NT2/D1 (cell line): ENCODE results near the gene SSMEM1.

Source experiments
- DNase-seq: peaks from one replicate; pipeline ENCODE4 v3.0.0-alpha.2; 2011; ENCODE audit warnings: low read depth, low spot score
- H3K27me3 ChIP-seq: 2 replicates; pipeline ENCODE4 v1.6.0; 2011; ENCODE audit warnings: mild to moderate bottlenecking; ENCODE audit not compliant: insufficient read length, insufficient read depth
- H3K36me3 ChIP-seq: 2 replicates; pipeline ENCODE4 v1.6.1; 2011; ENCODE audit warnings: mild to moderate bottlenecking, low read length, mixed read lengths; ENCODE audit not compliant: insufficient read depth, insufficient read length
- H3K4me1 ChIP-seq: 2 replicates; pipeline ENCODE4 v1.5.1; 2011; ENCODE audit not compliant: insufficient read depth, insufficient read length
- H3K4me3 ChIP-seq: 2 replicates; pipeline ENCODE4 v1.5.1; 2011; ENCODE audit warnings: low read depth; ENCODE audit not compliant: insufficient read length
- H3K9ac ChIP-seq: 2 replicates; pipeline ENCODE4 v1.6.0; 2011; ENCODE audit warnings: low read depth; ENCODE audit not compliant: insufficient read length
- H3K9me3 ChIP-seq: 2 replicates; pipeline ENCODE4 v1.5.1; 2011; ENCODE audit warnings: mild to moderate bottlenecking, low read length; ENCODE audit not compliant: insufficient read depth
- SUZ12 ChIP-seq: IDR thresholded peaks from 2 replicates; pipeline ENCODE4 v1.6.1; 2011; ENCODE audit not compliant: insufficient read length, insufficient read depth; ENCODE audit errors: extremely low read depth
- YY1 ChIP-seq: IDR thresholded peaks from 2 replicates; pipeline ENCODE4 v1.6.1; 2011; ENCODE audit not compliant: insufficient read length, insufficient read depth
- ZNF274 ChIP-seq: IDR thresholded peaks from 2 replicates; pipeline ENCODE4 v1.6.1; 2011; ENCODE audit warnings: mild to moderate bottlenecking, low read depth, low read length

The SSMEM1 gene

GRCh38 chr7:130210181-130210935 is 2.7 kb downstream of the SSMEM1 start:
- no peak for DNase-seq

DNA sequence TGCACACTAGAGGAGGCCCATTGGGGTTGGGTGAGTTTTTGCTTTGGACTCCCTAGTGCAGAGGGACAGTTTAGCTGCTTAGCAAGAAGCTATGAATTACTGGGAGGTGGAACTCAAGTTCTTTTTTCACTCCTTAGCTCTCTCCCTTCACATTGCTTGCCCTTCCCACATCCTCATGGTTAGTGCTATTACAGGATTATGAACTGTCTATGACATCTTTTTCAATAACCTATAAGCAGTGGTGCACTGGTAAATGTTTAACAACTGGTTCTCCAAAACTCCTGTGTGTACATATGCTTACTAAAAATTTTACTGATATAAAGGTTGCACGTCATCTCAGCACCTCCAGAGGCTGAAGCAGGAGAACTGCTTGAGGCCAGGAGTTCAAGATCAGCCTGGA is 6.2 kb downstream of the SSMEM1 start:
- Histone ChIP-seq H3K9ac (no peak overlapping the region), H3K9me3 (no peaks in the 10 kb centered on the region), H3K4me3 (no peak overlapping the region), H3K27me3 (no peaks in the 10 kb centered on the region), H3K4me1 (no peaks in the 10 kb centered on the region), H3K36me3 (no peaks in the 10 kb centered on the region)
- no peak for DNase-seq
- no peak for TF ChIP-seq SUZ12
- TF ChIP-seq ZNF274, result no peak
- no peak for TF ChIP-seq YY1

More at GRCh38 chr7:130210181-130210935, 2.7 kb downstream of the SSMEM1 start:
- Histone ChIP-seq H3K27me3 (no peaks in the 10 kb centered on the region), H3K9ac (no peak overlapping the region), H3K4me1 (no peaks in the 10 kb centered on the region), H3K36me3 (no peaks in the 10 kb centered on the region), H3K9me3 (no peaks in the 10 kb centered on the region), H3K4me3 (no peak overlapping the region)
- TF ChIP-seq SUZ12, result no peak
- no peak for TF ChIP-seq ZNF274

DNA sequence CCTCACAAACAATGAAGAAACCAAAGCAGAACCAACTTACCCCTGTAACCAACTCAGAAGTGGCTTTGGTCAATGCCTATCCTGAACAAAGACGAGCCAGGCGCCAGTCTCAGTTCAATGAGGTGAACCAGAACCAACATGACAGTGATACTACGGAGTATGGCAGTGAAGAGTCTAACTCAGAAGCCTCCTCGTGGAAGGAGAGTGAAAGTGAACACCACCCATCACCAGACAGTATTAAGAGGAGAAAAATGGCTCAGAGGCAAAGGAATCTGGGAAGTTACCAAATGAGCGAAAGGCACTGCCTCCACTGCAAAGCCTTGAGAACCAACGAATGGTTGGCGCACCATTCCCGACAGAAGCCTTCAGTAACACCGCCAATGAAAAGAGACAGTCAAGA is 8.4 kb downstream of the SSMEM1 start:
- Histone ChIP-seq H3K27me3 (no peaks in the 10 kb centered on the region), H3K4me3 (no peak overlapping the region), H3K4me1 (no peaks in the 10 kb centered on the region), H3K9ac (no peak overlapping the region), H3K9me3 (no peaks in the 10 kb centered on the region), H3K36me3 (no peaks in the 10 kb centered on the region)
- TF ChIP-seq ZNF274 (no peak), SUZ12 (no peak), YY1 (no peak)
- no peak for DNase-seq

DNA sequence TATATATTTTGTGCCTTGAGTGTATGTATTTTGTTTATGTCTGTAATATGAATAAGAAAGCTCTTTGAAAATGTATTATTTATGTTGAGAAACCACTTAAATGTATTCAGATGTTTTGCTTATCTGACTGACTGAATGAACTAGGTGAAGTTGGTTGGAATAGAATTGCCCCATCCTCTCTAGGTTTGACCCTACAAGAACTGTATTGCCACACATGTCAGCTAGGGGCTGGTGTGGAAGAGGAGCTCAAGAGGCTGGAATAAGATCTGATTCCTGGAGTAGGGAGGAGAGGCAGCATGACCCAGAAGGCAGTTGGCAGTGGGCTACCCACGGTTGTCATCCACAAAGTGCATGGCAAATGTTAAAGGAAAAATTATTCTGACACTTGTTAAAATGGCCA is 9.1 kb downstream of the SSMEM1 start:
- no peaks in the 10 kb centered on the region for H3K27me3 ChIP-seq

GRCh38 chr7:130218806-130219620 is 11.4 kb downstream of the SSMEM1 start:
- TF ChIP-seq SUZ12, result no peak
- TF ChIP-seq ZNF274, result no peak
- no peak for TF ChIP-seq YY1
- DNase-seq, result no peak

More for the DNA sequence above, 9.1 kb downstream of the SSMEM1 start:
- no peak overlapping the region for H3K9ac ChIP-seq
- H3K4me1 ChIP-seq, result no peaks in the 10 kb centered on the region
- TF ChIP-seq YY1, result no peak
- TF ChIP-seq ZNF274, result no peak
- no peak for TF ChIP-seq SUZ12
- no peaks in the 10 kb centered on the region for H3K9me3 ChIP-seq
- DNase-seq, result no peak
- H3K4me3 ChIP-seq, result no peak overlapping the region
- H3K36me3 ChIP-seq, result no peaks in the 10 kb centered on the region

DNA sequence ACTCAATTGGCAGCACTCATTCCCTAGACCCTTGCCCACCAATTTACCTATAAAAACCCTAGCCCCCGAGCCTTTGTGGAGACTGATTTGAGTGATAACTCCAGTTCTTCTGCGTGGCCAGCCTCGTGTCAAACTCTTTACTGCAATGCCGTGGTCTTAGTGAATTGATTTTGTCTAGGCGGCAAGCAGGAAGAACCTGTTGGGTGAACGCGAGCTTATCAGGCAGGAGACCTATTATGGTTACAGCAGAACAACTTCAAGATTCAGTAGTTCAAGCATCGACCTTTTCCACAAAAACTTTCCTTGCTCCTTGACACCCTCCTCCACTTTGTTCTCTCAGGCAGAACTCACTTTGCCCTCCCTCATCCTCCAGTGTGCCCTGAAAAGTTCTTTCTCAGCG is 12.2 kb downstream of the SSMEM1 start:
- no peaks in the 10 kb centered on the region for H3K4me1 ChIP-seq
- H3K9me3 ChIP-seq, result no peaks in the 10 kb centered on the region
- H3K4me3 ChIP-seq, result no peak overlapping the region
- no peak for TF ChIP-seq ZNF274
- TF ChIP-seq YY1, result no peak
- TF ChIP-seq SUZ12, result no peak
- H3K27me3 ChIP-seq, result no peaks in the 10 kb centered on the region
- no peak for DNase-seq
- H3K36me3 ChIP-seq, result no peaks in the 10 kb centered on the region
- H3K9ac ChIP-seq, result no peak overlapping the region

More at GRCh38 chr7:130218806-130219620, 11.4 kb downstream of the SSMEM1 start:
- no peaks in the 10 kb centered on the region for H3K27me3 ChIP-seq
- H3K9me3 ChIP-seq, result no peaks in the 10 kb centered on the region
- H3K4me1 ChIP-seq, result no peaks in the 10 kb centered on the region
- H3K36me3 ChIP-seq, result no peaks in the 10 kb centered on the region
- H3K4me3 ChIP-seq, result no peak overlapping the region
- no peak overlapping the region for H3K9ac ChIP-seq

DNA sequence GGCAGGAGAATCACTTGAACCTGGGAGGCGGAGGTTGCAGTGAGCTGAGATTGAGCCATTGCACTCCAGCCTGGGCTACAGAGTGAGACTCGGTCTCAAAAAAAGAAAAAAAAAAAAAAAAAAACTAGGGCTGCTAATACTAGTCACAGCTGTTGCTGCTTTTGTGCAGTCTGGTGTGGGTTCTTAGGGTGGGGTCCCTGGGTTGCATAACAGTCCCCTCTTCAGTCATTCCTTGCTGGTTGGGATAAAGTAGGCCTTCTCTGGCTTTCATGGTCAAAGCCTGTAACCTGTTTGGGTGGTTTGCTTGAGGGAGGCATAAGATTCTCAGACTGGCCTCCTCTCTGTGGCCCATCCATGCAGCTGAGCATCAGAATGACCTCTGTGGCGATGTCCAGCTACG is 14.1 kb downstream of the SSMEM1 start:
- H3K4me3 ChIP-seq, result no peak overlapping the region
- no peaks in the 10 kb centered on the region for H3K27me3 ChIP-seq
- H3K4me1 ChIP-seq, result no peaks in the 10 kb centered on the region
- H3K36me3 ChIP-seq, result no peaks in the 10 kb centered on the region
- TF ChIP-seq YY1 (no peak), SUZ12 (no peak), ZNF274 (no peak)
- no peaks in the 10 kb centered on the region for H3K9me3 ChIP-seq
- DNase-seq, result no peak
- H3K9ac ChIP-seq, result no peak overlapping the region
